Stimulated activated effector memory CD8-positive, alpha-beta T cell treated with anti-CD3 and anti-CD28 coated beads, Interleukin-12 subunit alpha, Interleukin-12 subunit beta, amount 100 ng/mL, for 72 hours (primary cell): Measurements from ENCODE around the gene AIFM3.

ENCODE experiments used
- ATAC-seq: fragments of 150-1000 bp; cut with Tn5 transposase; 2 replicates; pipeline ENCODE4 v1.10.0; 2021
- DNase-seq, 2 donors: peaks; one replicate each; pipeline ENCODE4 v3.0.0; 2021 to 2022; ENCODE audit warnings: low spot score in 2 of 2
- H3K27ac Mint-ChIP-seq: one replicate; pipeline ENCODE4 v1.8.0; 2022; ENCODE audit warnings: mild to moderate bottlenecking, mixed read lengths
- H3K36me3 Mint-ChIP-seq: one replicate; pipeline ENCODE4 v1.8.0; 2022; ENCODE audit warnings: mild to moderate bottlenecking, mixed read lengths
- H3K4me1 Mint-ChIP-seq: one replicate; pipeline ENCODE4 v1.8.0; 2022; ENCODE audit warnings: mixed read lengths
- H3K4me3 Mint-ChIP-seq: one replicate; pipeline ENCODE4 v1.8.0; 2022; ENCODE audit warnings: mild to moderate bottlenecking, mixed read lengths
- H3K9me3 Mint-ChIP-seq: one replicate; pipeline ENCODE4 v1.8.0; 2022; ENCODE audit warnings: mixed read lengths

Gene AIFM3

DNA sequence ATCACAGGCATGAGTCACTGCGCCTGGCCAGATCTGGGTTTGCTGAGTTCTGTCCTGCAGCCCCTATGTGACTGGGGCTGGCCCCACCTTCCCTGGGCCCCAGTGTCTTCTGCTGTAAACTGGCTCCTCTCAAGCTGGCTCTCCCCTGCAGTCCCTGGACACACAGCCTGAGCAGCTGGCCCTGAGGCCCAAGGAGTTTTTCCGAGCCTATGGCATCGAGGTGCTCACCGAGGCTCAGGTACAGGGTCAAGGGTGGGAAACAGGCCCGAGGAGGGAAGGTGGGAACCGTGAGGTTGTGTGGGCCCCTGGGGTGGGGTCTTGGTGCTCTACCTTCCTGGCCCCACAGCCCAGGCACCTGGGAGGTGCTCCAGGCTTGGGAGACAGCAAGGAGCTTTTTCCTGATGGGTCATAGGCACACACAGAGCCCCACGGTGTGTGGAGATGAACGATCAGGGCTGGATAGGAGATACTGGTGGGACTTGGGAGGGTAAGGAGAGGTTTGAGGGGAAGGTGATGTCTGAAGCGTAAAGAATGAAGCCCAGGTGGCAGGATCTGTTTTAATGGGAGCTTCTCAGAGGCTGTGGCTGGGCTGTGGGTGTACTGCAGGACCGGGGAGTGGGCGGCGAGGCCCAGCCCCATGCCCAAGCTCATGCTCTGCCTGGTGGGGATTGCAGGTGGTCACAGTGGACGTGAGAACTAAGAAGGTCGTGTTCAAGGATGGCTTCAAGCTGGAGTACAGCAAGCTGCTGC lies 8.7 kb downstream of the AIFM3 start:
- H3K36me3 Mint-ChIP-seq, result peaks cover 7% of the 10 kb centered on the region
- H3K4me3 Mint-ChIP-seq, result no peak overlapping the region
- ATAC-seq (no peak), DNase-seq (no peak)
- peaks cover 2% of the 10 kb centered on the region for H3K9me3 Mint-ChIP-seq
- H3K27ac Mint-ChIP-seq, result peak overlapping the region; percentile 52
- peaks cover 21% of the 10 kb centered on the region for H3K4me1 Mint-ChIP-seq

GRCh38 chr22:20976291-20976877 lies 9.3 kb downstream of the AIFM3 start:
- peaks cover 2% of the 10 kb centered on the region for H3K9me3 Mint-ChIP-seq
- DNase-seq (no peak), ATAC-seq (no peak)
- peaks cover 7% of the 10 kb centered on the region for H3K36me3 Mint-ChIP-seq
- no peak overlapping the region for H3K4me3 Mint-ChIP-seq
- peak overlapping the region; percentile 52 for H3K27ac Mint-ChIP-seq
- H3K4me1 Mint-ChIP-seq, result peaks cover 27% of the 10 kb centered on the region

DNA sequence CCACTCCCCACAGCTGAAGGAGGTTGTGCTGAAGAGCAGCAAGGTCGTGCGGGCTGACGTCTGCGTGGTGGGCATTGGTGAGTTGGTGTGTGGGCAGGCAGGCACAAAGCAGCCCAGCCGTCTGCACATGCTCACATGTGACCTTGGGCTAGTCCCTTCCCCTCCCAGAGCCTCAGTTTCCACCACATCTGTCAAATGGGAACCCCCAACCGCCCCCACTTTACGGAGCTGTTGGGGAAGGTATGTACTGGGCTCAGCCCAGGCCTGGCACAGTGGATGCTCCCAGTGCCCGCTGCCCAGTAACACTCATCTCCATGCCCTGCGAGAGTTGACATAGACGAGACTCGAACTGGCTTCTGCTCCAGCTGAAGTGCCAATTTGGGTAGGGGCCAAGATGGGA lies 10.0 kb downstream of the AIFM3 start:
- H3K4me1 Mint-ChIP-seq, result peaks cover 30% of the 10 kb centered on the region
- peaks cover 7% of the 10 kb centered on the region for H3K36me3 Mint-ChIP-seq
- H3K4me3 Mint-ChIP-seq, result no peak overlapping the region
- H3K27ac Mint-ChIP-seq, result no peak overlapping the region
- DNase-seq, result no peak
- peaks cover 2% of the 10 kb centered on the region for H3K9me3 Mint-ChIP-seq
- no peak for ATAC-seq

DNA sequence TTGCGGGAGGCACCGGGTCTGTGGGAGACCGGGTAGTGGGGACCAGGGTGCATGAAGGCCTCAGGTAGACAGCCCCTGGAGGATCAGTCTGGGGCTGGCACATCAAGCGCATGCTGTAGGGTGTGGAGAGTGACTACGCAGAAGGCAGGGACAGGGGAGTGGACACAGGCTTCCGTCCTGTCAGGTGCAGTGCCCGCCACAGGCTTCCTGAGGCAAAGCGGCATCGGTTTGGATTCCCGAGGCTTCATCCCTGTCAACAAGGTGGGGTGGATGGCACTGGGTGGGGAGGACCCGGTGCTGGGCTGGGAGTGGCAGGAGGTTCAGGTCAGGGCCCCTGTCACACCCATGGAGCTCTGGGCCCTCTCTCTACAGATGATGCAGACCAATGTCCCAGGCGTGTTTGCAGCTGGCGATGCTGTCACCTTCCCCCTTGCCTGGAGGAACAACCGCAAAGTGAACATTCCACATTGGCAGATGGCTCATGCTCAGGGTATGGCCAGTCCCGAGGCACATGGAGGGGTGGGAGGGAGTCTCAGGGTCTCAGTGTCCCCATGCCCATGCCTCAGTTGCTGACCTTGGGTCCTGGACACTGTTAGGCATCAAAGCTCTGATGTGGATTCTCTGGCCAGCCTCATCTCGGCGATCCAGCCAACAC lies 10.6 kb downstream of the AIFM3 start:
- peaks cover 35% of the 10 kb centered on the region for H3K4me1 Mint-ChIP-seq
- DNase-seq, result no peak
- H3K9me3 Mint-ChIP-seq, result peaks cover 2% of the 10 kb centered on the region
- H3K4me3 Mint-ChIP-seq, result no peak overlapping the region
- no peak overlapping the region for H3K27ac Mint-ChIP-seq
- H3K36me3 Mint-ChIP-seq, result peaks cover 11% of the 10 kb centered on the region
- no peak for ATAC-seq

DNA sequence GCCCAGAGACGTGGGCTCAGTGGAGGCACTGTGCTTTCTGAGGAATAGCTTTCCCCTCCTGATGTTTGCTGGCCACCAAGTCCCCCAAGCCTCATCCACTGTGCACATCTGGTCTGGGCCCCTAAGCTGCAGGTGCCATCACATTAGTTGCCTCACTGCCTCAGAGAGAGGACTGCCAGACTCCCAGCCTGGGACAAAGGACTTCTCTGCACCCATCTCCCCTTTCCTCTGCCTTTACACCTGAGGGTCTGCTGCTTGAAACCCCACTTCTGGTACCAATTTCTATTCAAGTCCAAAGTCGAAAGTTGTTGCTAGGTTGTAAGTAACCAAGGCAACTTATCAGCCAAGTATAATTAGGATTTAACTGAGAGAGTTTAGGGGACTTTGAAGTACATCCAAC lies 11.4 kb downstream of the AIFM3 start:
- peaks cover 13% of the 10 kb centered on the region for H3K36me3 Mint-ChIP-seq
- peaks cover 2% of the 10 kb centered on the region for H3K9me3 Mint-ChIP-seq
- H3K4me1 Mint-ChIP-seq, result peaks cover 41% of the 10 kb centered on the region
- no peak overlapping the region for H3K4me3 Mint-ChIP-seq
- no peak overlapping the region for H3K27ac Mint-ChIP-seq
- DNase-seq (no peak), ATAC-seq (no peak)

GRCh38 chr22:20979243-20979809 lies 12.3 kb downstream of the AIFM3 start:
- peak overlapping the region; percentile 96 for H3K4me3 Mint-ChIP-seq
- peaks cover 2% of the 10 kb centered on the region for H3K9me3 Mint-ChIP-seq
- H3K4me1 Mint-ChIP-seq, result peaks cover 50% of the 10 kb centered on the region
- peaks cover 22% of the 10 kb centered on the region for H3K36me3 Mint-ChIP-seq
- H3K27ac Mint-ChIP-seq, result peak overlapping the region; percentile 36
- ATAC-seq (peak; percentile 70), DNase-seq (no peak)

GRCh38 chr22:20979940-20980453 lies 12.9 kb downstream of the AIFM3 start:
- Mint-ChIP-seq H3K9me3 (peaks cover 2% of the 10 kb centered on the region), H3K36me3 (peaks cover 29% of the 10 kb centered on the region), H3K27ac (peak overlapping the region; percentile 36), H3K4me1 (peaks cover 50% of the 10 kb centered on the region), H3K4me3 (peak overlapping the region; percentile 96)
- ATAC-seq (no peak), DNase-seq (no peak)

GRCh38 chr22:20980523-20980922 lies 13.5 kb downstream of the AIFM3 start:
- H3K4me1 Mint-ChIP-seq, result peaks cover 50% of the 10 kb centered on the region
- peak overlapping the region; percentile 96 for H3K4me3 Mint-ChIP-seq
- peak overlapping the region; percentile 94 for H3K27ac Mint-ChIP-seq
- peaks cover 2% of the 10 kb centered on the region for H3K9me3 Mint-ChIP-seq
- peaks cover 27% of the 10 kb centered on the region for H3K36me3 Mint-ChIP-seq
- ATAC-seq (no peak), DNase-seq (no peak)

DNA sequence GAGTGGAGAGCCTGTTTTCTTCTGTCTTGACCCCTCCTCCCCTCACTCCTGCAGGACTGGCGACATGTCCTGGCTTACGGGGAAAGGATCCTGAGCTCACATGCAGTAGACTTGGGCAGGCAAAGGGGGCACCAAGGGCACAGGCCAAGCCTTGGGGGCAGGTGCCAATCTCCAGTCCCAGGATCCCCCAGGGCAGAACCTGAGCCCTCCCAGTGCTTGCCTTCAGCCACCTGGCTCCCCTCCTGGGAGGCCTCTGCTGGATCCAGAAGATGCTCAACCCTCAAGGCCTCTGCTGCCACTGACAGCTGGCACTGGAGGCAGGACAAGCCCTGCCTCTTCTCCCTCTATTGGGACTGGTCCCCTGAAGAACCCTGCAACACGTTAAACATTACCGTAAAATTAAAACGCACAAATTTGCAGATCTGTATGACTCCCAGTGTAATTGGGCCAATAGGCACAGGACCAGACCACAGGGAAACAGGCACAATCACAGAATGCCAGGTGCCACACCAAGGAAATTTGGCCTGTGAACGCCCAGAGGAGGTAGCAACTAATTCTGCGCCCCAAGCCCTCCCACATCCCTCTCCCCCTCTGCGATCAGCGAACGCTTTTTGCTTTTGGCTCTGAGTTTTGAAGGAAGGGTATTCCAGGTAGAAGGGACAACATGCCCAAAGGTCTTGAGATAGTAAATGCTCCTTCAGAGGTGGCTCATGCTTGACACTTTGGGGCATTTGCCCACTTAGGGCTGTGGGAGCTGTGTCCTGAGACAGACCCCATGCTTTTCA lies 14.1 kb downstream of the AIFM3 start:
- Mint-ChIP-seq H3K27ac (peak overlapping the region; percentile 94), H3K9me3 (peaks cover 2% of the 10 kb centered on the region), H3K4me1 (peaks cover 50% of the 10 kb centered on the region), H3K4me3 (peak overlapping the region; percentile 96), H3K36me3 (peaks cover 29% of the 10 kb centered on the region)
- DNase-seq, result no peak
- ATAC-seq, result no peak

GRCh38 chr22:20981787-20982562 lies 14.9 kb downstream of the AIFM3 start, which contains the start of gene LZTR1:
TSS of gene LZTR1 (plus strand) at chr22:20982297. CDS start at chr22:20982372, 75 bp downstream.
- peak within 1 kb of the TSS; percentile 96 for H3K4me3 Mint-ChIP-seq
- H3K9me3 Mint-ChIP-seq, result peaks cover 2% of the 10 kb centered on the region
- peaks cover 38% of the 10 kb centered on the region for H3K36me3 Mint-ChIP-seq
- H3K4me1 Mint-ChIP-seq, result peaks cover 50% of the 10 kb centered on the region
- H3K27ac Mint-ChIP-seq, result peak within 1 kb of the TSS; percentile 94
- ATAC-seq (peak; percentile 81), DNase-seq (peak; percentile 62 to 87)

- Mint-ChIP-seq H3K9me3 (peaks cover 2% of the 10 kb centered on the region), H3K36me3 (peaks cover 43% of the 10 kb centered on the region), H3K4me1 (peaks cover 50% of the 10 kb centered on the region), H3K27ac (peak overlapping the region; percentile 94), H3K4me3 (peak overlapping the region; percentile 96)
- DNase-seq, result no peak
- peak; percentile 19 for ATAC-seq
Observed at GRCh38 chr22:20982563-20982882, 15.5 kb downstream of the AIFM3 start.

DNA sequence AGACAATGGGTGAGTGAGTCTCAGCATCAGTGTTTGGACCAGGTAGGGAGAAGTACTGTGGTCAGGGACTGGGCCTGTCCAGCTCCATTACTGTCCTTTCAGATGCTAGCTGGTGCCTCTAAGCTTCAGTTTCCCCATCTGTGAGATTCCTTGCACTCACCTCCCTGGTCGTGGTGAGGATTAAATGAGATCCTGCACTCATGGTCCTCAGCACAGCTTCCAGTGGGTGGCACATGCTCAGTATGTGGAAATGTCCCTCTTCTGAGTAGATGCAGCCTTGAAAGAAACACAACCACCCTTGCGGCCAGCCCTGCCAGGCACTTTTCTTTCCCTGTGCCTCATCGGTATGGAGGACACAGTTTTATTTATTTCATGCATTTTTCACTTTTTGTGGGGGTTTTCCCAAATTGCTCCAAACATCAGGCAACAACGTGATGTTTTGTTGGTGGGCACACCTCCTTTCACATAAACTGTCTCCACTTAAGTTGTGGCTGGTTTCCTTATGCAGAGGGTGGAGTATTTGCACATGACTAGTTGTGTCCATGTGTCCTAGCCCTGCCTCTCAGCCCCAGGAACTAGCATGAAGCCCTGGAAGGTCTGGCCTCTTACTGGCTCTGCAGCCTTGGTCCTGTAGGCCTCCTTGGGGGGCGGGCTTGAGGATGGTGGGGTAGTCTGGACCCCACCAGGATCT lies 16.2 kb downstream of the AIFM3 start:
- DNase-seq (no peak), ATAC-seq (no peak)
- Mint-ChIP-seq H3K36me3 (peaks cover 50% of the 10 kb centered on the region), H3K4me1 (peaks cover 50% of the 10 kb centered on the region), H3K9me3 (peaks cover 2% of the 10 kb centered on the region), H3K4me3 (peak overlapping the region; percentile 96), H3K27ac (peak overlapping the region; percentile 94)

DNA sequence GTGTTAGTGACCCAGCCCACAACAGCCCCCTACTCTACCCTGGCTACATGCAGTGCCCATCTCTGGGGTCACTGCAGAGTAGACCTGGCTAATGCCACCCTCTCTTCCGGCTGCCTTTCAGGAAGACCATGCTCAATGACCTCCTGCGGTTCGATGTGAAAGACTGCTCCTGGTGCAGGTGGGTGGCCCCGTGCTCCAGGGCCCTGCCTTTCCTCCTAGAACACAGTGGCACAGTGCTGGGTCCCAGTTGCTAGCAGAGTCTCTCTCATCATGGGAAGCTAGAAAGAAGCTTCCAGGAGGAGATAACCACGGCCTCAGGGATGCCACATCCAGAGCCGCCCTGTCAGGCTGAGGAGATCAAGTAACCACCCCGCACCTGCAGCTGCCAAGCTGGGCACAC lies 18.7 kb downstream of the AIFM3 start:
- no peak overlapping the region for H3K27ac Mint-ChIP-seq
- no peak overlapping the region for H3K4me3 Mint-ChIP-seq
- H3K9me3 Mint-ChIP-seq, result no peaks in the 10 kb centered on the region
- DNase-seq (no peak), ATAC-seq (no peak)
- H3K4me1 Mint-ChIP-seq, result peaks cover 29% of the 10 kb centered on the region
- H3K36me3 Mint-ChIP-seq, result peaks cover 51% of the 10 kb centered on the region

- Mint-ChIP-seq H3K4me3 (no peak overlapping the region), H3K27ac (no peak overlapping the region), H3K36me3 (peaks cover 51% of the 10 kb centered on the region), H3K4me1 (peaks cover 23% of the 10 kb centered on the region), H3K9me3 (no peaks in the 10 kb centered on the region)
- DNase-seq (no peak), ATAC-seq (no peak)
Observed at GRCh38 chr22:20986365-20986764, 19.3 kb downstream of the AIFM3 start.
